Measurements from ENCODE around the gene TVP23A.

- no peak for TF ChIP-seq CTCF (conservative IDR thresholded peaks at IDR 0.05; ENCODE audit: low read depth, low read length)
- TF ChIP-seq EZH2 (IDR thresholded peaks at IDR 0.05; ENCODE audit: low read length, unreplicated experiment): no peak
- TF ChIP-seq EZH2phosphoT487 (IDR thresholded peaks at IDR 0.05; ENCODE audit: borderline replicate concordance, low read length): no peak
These were observed 41.2 kb downstream of the TVP23A start for GRCh38 chr16:10777356-10777755.

Data from PC-3 (cell line).